ENCODE measurements around the gene NWD2.

The NWD2 gene

DNA sequence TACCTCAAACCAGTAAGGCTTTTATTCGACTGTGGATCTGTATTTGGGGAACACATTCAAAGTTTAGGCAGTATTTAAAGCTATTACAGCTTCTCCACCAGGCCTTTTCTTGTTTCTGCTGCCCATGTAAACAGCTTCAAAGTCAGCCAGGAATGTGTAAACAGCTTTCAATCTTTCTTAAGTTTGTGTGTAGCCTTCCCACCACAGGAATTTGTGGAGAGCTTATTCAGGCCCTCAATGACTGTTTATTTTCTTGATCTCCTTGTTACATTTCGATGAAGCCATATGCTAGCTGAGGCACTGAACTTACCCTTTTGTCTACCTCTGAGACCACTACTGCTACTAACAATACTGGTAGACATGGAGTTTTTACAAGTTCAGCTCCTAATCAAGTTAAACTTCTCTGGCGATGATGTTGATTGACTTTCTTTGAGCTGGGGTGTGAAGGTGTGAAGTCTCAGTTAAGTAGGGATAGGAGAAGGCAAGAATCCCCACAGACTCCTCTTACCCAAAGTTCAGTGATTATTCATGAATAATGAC, 72.6 kb downstream of the NWD2 start:
- H3K36me3 ChIP-seq (ENCODE audit: control insufficient read depth, low read length) = no peaks in the 10 kb centered on the region
- TF ChIP-seq, protein P1, sequence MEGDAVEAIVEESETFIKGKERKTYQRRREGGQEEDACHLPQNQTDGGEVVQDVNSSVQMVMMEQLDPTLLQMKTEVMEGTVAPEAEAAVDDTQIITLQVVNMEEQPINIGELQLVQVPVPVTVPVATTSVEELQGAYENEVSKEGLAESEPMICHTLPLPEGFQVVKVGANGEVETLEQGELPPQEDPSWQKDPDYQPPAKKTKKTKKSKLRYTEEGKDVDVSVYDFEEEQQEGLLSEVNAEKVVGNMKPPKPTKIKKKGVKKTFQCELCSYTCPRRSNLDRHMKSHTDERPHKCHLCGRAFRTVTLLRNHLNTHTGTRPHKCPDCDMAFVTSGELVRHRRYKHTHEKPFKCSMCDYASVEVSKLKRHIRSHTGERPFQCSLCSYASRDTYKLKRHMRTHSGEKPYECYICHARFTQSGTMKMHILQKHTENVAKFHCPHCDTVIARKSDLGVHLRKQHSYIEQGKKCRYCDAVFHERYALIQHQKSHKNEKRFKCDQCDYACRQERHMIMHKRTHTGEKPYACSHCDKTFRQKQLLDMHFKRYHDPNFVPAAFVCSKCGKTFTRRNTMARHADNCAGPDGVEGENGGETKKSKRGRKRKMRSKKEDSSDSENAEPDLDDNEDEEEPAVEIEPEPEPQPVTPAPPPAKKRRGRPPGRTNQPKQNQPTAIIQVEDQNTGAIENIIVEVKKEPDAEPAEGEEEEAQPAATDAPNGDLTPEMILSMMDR (IDR thresholded peaks at IDR 0.05; ENCODE audit: low read depth, low read length, poor library complexity, severe bottlenecking) = no peak
- TF ChIP-seq EZH2phosphoT487 (IDR thresholded peaks at IDR 0.05; ENCODE audit: borderline replicate concordance, low read length) = no peak

DNA sequence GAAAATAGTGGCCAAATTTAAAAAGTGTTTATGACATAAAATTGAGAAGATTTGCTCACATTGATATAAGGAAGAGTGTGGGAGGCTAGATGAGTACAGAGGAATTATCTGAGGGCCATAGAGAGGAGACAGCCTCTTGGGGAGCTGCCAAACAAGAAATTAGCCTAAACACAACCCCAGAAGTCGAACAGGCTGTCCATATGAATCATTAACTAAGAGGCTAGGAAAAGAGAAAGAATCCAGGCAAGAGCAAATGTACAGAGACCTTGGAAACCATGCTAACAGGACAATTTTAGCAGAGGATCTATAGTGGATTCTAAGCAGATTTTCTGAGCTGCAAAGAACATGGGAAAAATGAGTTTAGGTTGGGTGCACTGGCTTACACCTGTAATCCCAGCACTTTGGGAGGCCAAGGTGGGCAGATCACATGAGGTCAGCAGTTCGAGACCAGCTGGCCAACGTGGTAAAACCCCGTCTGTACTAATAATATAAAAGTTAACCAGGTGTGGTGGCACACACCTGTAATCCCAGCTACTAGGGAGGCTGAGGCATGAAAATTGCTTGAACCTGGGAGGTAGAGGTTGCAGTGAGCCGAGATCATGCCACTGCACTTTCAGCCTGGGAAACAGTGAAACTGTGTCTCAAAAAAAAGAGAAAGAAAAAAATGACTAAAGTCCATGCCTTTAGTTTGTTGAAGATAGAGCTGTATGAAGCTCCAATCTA, 76.1 kb downstream of the NWD2 start:
- no peaks in the 10 kb centered on the region for H4K20me1 ChIP-seq (ENCODE audit: control insufficient read depth, insufficient read depth, low read depth, low read length)
- H3F3A ChIP-seq (ENCODE audit: control insufficient read depth, insufficient read depth) = no peaks in the 10 kb centered on the region
- no peaks in the 10 kb centered on the region for H3K79me2 ChIP-seq (ENCODE audit: control insufficient read depth, low read length)
- H3K9me3 ChIP-seq (ENCODE audit: control insufficient read depth, insufficient read depth, low read length) = no peaks in the 10 kb centered on the region
- TF ChIP-seq, protein P1 (IDR thresholded peaks at IDR 0.05; ENCODE audit: low read depth, low read length, poor library complexity, severe bottlenecking) = no peak
- no peak for TF ChIP-seq EZH2phosphoT487 (IDR thresholded peaks at IDR 0.05; ENCODE audit: borderline replicate concordance, low read length)
- no peak overlapping the region for H3K4me2 ChIP-seq (ENCODE audit: low read length)
- H3K27me3 ChIP-seq (ENCODE audit: control insufficient read depth, low read length) = no peaks in the 10 kb centered on the region
- no peaks in the 10 kb centered on the region for H3K9me2 ChIP-seq (replicated peaks; ENCODE audit: control insufficient read depth, low read length)
- no peaks in the 10 kb centered on the region for H3K36me3 ChIP-seq (ENCODE audit: control insufficient read depth, low read length)
- no peak overlapping the region for H3K27ac ChIP-seq (ENCODE audit: low read depth, low read length)
- no peaks in the 10 kb centered on the region for H3K4me1 ChIP-seq (ENCODE audit: control insufficient read depth, low read length)
- no peak overlapping the region for H3K4me3 ChIP-seq (ENCODE audit: low read length)

More for the DNA sequence above, 72.6 kb downstream of the NWD2 start:
- Histone ChIP-seq H3K4me3 (ENCODE audit: low read length) (no peak overlapping the region), H3F3A (ENCODE audit: control insufficient read depth, insufficient read depth) (no peaks in the 10 kb centered on the region), H4K20me1 (ENCODE audit: control insufficient read depth, insufficient read depth, low read depth, low read length) (no peaks in the 10 kb centered on the region), H3K4me1 (ENCODE audit: control insufficient read depth, low read length) (no peaks in the 10 kb centered on the region), H3K27ac (ENCODE audit: low read depth, low read length) (no peak overlapping the region), H3K9me3 (ENCODE audit: control insufficient read depth, insufficient read depth, low read length) (no peaks in the 10 kb centered on the region), H3K27me3 (ENCODE audit: control insufficient read depth, low read length) (no peaks in the 10 kb centered on the region), H3K79me2 (ENCODE audit: control insufficient read depth, low read length) (no peaks in the 10 kb centered on the region), H3K4me2 (ENCODE audit: low read length) (no peak overlapping the region), H3K9me2 (replicated peaks; ENCODE audit: control insufficient read depth, low read length) (no peaks in the 10 kb centered on the region)

DNA sequence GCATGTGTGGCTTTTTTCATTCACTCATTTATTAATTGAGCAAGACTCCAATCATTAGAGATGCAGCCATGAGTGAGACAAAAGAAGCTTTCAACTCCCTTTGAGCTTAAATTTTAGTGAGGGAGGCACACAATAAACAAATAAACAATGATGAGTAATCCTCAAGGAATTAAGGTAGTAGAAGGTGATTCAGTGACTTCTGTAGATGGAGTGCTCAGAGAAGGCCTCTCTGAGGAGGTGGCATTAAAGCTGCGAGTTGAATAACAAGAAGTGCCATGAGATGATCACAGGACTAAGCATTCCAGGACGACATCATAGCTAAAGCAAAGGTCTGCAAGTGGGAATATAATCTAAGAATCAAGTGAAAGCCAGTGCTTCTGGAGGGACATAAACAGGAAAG, 77.6 kb downstream of the NWD2 start:
- no peaks in the 10 kb centered on the region for H4K20me1 ChIP-seq (ENCODE audit: control insufficient read depth, insufficient read depth, low read depth, low read length)
- no peaks in the 10 kb centered on the region for H3K9me2 ChIP-seq (replicated peaks; ENCODE audit: control insufficient read depth, low read length)
- H3K4me2 ChIP-seq (ENCODE audit: low read length) = no peak overlapping the region
- H3F3A ChIP-seq (ENCODE audit: control insufficient read depth, insufficient read depth) = no peaks in the 10 kb centered on the region
- no peaks in the 10 kb centered on the region for H3K9me3 ChIP-seq (ENCODE audit: control insufficient read depth, insufficient read depth, low read length)
- H3K79me2 ChIP-seq (ENCODE audit: control insufficient read depth, low read length) = no peaks in the 10 kb centered on the region
- no peak overlapping the region for H3K27ac ChIP-seq (ENCODE audit: low read depth, low read length)
- H3K36me3 ChIP-seq (ENCODE audit: control insufficient read depth, low read length) = no peaks in the 10 kb centered on the region
- H3K4me1 ChIP-seq (ENCODE audit: control insufficient read depth, low read length) = no peaks in the 10 kb centered on the region
- H3K27me3 ChIP-seq (ENCODE audit: control insufficient read depth, low read length) = no peaks in the 10 kb centered on the region
- no peak for TF ChIP-seq EZH2phosphoT487 (IDR thresholded peaks at IDR 0.05; ENCODE audit: borderline replicate concordance, low read length)
- TF ChIP-seq, protein P1 (IDR thresholded peaks at IDR 0.05; ENCODE audit: low read depth, low read length, poor library complexity, severe bottlenecking) = no peak
- no peak overlapping the region for H3K4me3 ChIP-seq (ENCODE audit: low read length)
